Heart right ventricle (tissue), 16 donors: ENCODE data around the gene RAD50. TPM values are rescaled to one million over a fixed set of nuclear protein-coding genes. Genes with fewer than 3 reads are reported as not detected.

Experiments used
- ATAC-seq, 8 donors: fragments of 200-7000 bp; cut with Tn5 transposase; one replicate each; pipeline ENCODE4 v1.9.1; 2020; ENCODE audit warnings: mild to moderate bottlenecking in 8 of 8, moderate library complexity in 8 of 8, moderate number of reproducible peaks in 1 of 8
- DNase-seq, 2 donors: peaks; one replicate each; pipeline ENCODE4 v3.0.0-alpha.2; 2020
- H3K27ac ChIP-seq, 10 donors: fragments of 200-600 bp; sonication (generic) in 2 of 10; one replicate each; pipeline versions ENCODE4 v1.5.0 to v1.8.0; 2020 to 2022; ENCODE audit warnings: mild to moderate bottlenecking in 3 of 10
- H3K27me3 ChIP-seq, 7 donors: fragments of 200-600 bp; one replicate each; pipeline ENCODE4 v1.8.0; 2021 to 2022; ENCODE audit warnings: mild to moderate bottlenecking in 2 of 7
- H3K36me3 ChIP-seq, 9 donors: fragments of 200-600 bp; sonication (generic) in 1 of 9; one replicate each; pipeline versions ENCODE4 v1.5.0 to v1.8.0; 2020 to 2022; ENCODE audit warnings: mild to moderate bottlenecking in 2 of 9
- H3K4me1 ChIP-seq, 9 donors: fragments of 200-600 bp; sonication (generic) in 1 of 9; one replicate each; pipeline versions ENCODE4 v1.5.0 to v1.8.0; 2020 to 2022; ENCODE audit warnings: mild to moderate bottlenecking in 4 of 9
- H3K4me3 ChIP-seq, 10 donors: fragments of 200-600 bp; sonication (generic) in 2 of 10; one replicate each; pipeline versions ENCODE4 v1.5.0 to v1.8.0; 2020 to 2022; ENCODE audit warnings: mild to moderate bottlenecking in 7 of 10, moderate library complexity in 2 of 10
- H3K9me3 ChIP-seq, 11 donors: fragments of 200-600 bp in 10 of 11; sonication (generic) in 2 of 11; one replicate each; pipeline versions ENCODE4 v1.5.0 to v1.8.0; 2013 to 2022; ENCODE audit warnings: mild to moderate bottlenecking in 2 of 11, control low read depth in 1 of 11, moderate library complexity in 1 of 11
- CTCF ChIP-seq, 9 donors: fragments of 200-600 bp; sonication (generic) in 2 of 9; IDR thresholded peaks; one replicate each; pipeline versions ENCODE4 v1.5.0 to v1.8.0; 2021 to 2022; ENCODE audit warnings: antibody characterized with exemption in 9 of 9, mild to moderate bottlenecking in 5 of 9, moderate library complexity in 1 of 9
- WGBS, 2 donors: extraction: QIAGEN DNeasy Blood & Tissue Kit; methylation state at CpG; one replicate each; pipeline ENCODE4 v1.1.7; 2013; ENCODE audit warnings: inconsistent platforms in 1 of 2; 5-methylcytosine and 5-hydroxymethylcytosine counted together
- intact Hi-C, 10 donors: fragments of 100-400 bp; cut with DNase I; formaldehyde crosslinking; loops; one replicate each; pipeline versions ENCODE4 v1.11.1 to v1.14.2; 2022
- polyA plus RNA-seq, 2 donors: library from polyadenylated mRNA; stranded (reverse); fragments of 200-250 nt; gene quantifications; one replicate each; pipeline ENCODE4 v1.2.3, GENCODE V29; 2013
- total RNA-seq, 10 donors: library from RNA; stranded (reverse); fragmentation: NEBNext Ultra II Directional in 3 of 10; extraction: Animal tissue kit (Norgen Biotek cat#: 25700) in 3 of 10; gene quantifications; one replicate each; pipeline versions ENCODE4 v1.2.1 to v1.2.4, GENCODE V29; 2021 to 2023
- donor health status: Arrhythmogenic right ventricular cardiomyopathy.
- donor health status: ischemic (EF 13 %, LVEDD 7.1; RV severe dilation, severe dysfunction).
- donor health status: healthy with polysubstance abuse.
- donor health status: DM: no; HTN: yes; CAD: no.
- donor health status: DM: no; HTN: no; CAD: no.
- donor health status: ischemic (EF 25% LVEDD 6.9; RV normal size, moderate dysfunction).
- donor health status: ischemic (EF 25% LVEDD 5.7; RV mildly dilated, moderate dysfunction).
- donor health status: healthy.
- donor health status: DM: yes; HTN: yes; CAD: no.
- donor health status: Ischemic cardiomyopathy.
- donor health status: ischemic (EF 35%, LVEDD 5.7; RV mildly dilated, moderate dysfunction).
- donor health status: nonischemic (EF 11% LVEDD 7.7; RV severe dilation, severe dysfunction).
- donor health status: DM: yes; HTN: yes; CAD: no.
- donor health status: PGD.
- donor health status: ischemic (EF 29% LVEDD 5.4; RV normal size, mild dysfunction).
- donor health status: nonischemic (EF 23%, LVEDD 6.1; RV moderate dilation, normal function).

The RAD50 gene
- total and polyA plus RNA-seq, 12 donors, result 6.8 to 38.5 (median 31.8) TPM

DNA sequence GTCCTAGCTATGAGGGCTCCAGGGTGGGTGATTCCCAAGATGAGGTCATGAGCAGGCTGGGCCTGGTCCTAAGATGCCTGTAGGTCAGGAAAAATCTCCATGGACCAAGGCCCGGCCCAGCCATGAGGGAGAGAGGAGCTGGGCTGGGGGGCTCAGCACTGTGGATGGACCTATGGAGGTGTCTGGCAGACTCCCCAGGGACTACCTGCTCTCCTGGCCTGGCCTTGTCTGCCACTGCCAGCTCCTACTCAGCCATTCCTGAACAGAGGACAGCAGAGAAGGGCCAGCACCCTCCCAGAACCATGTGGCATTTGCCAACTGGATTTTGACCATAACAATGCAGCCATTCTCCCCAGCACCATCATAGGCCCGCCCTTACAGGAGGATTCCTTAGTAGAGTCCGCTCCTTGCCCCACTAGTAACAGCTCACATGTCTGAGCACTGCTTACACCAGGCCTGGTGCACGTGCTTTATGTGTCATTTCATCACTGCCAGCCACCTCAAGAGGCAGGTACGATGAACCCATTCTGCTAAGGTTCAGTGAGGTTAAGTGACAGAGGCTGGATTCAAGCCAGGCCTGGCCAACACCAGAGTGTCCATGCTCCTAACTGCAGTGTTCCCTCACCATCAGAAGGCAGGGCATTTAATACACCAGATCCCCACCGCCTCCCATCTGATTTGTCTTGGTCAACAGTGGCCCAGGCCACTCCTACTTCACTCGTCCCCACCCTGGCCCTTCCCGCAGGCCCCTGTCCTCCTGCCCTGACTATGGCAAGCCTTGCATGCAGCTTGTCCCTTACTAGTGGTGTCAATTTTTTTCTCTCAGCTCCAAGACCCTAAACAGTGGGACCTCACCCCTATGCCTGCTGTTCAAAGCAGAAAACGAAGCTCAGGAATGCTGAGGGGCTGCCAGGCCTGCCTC, 101.9 kb downstream of the RAD50 start:
- Histone ChIP-seq H3K27ac (no peak overlapping the region), H3K9me3 (no peaks in the 10 kb centered on the region), H3K4me3 (no peak overlapping the region), H3K36me3 (no peaks in the 10 kb centered on the region), H3K27me3 (peaks cover 0 to 41% (median 35%) of the 10 kb centered on the region in 7 donors), H3K4me1 (peaks cover 0 to 14% (median 10%) of the 10 kb centered on the region in 9 donors)
- DNase-seq (no peak), ATAC-seq (no peak)
- no peak for TF ChIP-seq CTCF (IDR thresholded peaks at IDR 0.05)
- intact Hi-C loops, result no loop called here
- WGBS, 2 donors, result 91 to 93% methylated on average over 9 of the region's 9 CpGs

GRCh38 chr5:132659598-132660493, 103.1 kb downstream of the RAD50 start:
- Histone ChIP-seq H3K4me3 (no peak overlapping the region), H3K27ac (no peak overlapping the region), H3K36me3 (no peaks in the 10 kb centered on the region), H3K9me3 (no peaks in the 10 kb centered on the region), H3K27me3 (peaks cover 0 to 29% (median 23%) of the 10 kb centered on the region in 7 donors), H3K4me1 (peaks cover 0 to 21% (median 10%) of the 10 kb centered on the region in 9 donors)
- intact Hi-C loops, result no loop called here
- WGBS, 2 donors, result 94 to 95% methylated on average over 23 of the region's 23 CpGs
- no peak for ATAC-seq
- DNase-seq, result no peak
- TF ChIP-seq CTCF (IDR thresholded peaks at IDR 0.05), result no peak

DNA sequence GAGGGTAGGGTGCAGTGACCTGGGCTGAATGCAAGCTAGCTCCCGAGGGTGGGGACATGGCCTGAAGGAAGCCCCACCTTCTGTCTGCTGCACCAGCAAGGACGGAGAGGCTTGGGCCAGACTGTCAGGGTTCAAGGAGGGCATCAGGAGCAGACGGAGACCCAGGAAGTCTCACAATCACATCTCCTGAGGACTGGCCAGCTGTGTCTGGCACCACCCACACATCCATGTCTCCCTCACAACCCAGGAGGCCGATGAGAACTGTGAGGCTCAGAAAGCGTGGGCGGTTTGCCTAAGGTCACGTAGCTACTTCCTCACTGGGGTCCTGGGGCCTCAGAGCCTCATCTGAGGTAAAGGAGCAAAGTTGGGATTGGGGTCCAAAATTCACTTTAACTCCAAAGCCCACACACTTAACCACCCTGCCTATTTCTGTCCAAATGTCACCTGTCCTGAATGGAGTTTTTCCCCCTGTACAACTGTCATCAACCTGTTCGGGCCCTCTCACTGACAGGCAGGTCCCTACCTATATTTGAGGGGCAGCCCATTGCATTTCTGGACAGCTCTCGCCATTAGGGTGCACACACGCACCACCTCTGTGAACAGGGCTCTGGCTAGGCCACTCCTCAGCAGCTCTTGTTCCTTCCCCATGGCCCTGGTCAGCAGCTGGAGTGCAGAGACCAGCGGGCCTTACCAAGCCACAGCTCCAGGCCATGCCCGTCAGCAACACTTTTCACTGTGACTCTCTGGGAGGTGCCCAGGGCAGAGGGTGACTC, 104.6 kb downstream of the RAD50 start:
- WGBS, 2 donors, result 82 to 85% methylated on average over 12 of the region's 12 CpGs
- H3K27ac ChIP-seq, result no peak overlapping the region
- H3K27me3 ChIP-seq, result peaks cover 0 to 13% (median 8%) of the 10 kb centered on the region in 7 donors
- no peaks in the 10 kb centered on the region for H3K36me3 ChIP-seq
- DNase-seq, result no peak
- peaks cover 0 to 14% (median 3%) of the 10 kb centered on the region in 9 donors for H3K4me1 ChIP-seq
- TF ChIP-seq CTCF (IDR thresholded peaks at IDR 0.05), result no peak
- no peak overlapping the region for H3K4me3 ChIP-seq
- no peaks in the 10 kb centered on the region for H3K9me3 ChIP-seq
- intact Hi-C loops, result no loop called here
- no peak for ATAC-seq
